Myocyte (in vitro differentiated cells): ENCODE data around the gene KRTAP6-2. TPM values are rescaled to one million over a fixed set of nuclear protein-coding genes. Genes with fewer than 3 reads are reported as not detected.

Experiments used
- DNase-seq: peaks from one replicate; pipeline ENCODE4 v3.0.0-alpha.2; 2012; ENCODE audit warnings: low read depth
- total RNA-seq: library from RNA; depleted of rRNA; stranded (reverse); fragments of >200 nt; gene quantifications from 2 replicates; pipeline ENCODE4 v1.2.3, GENCODE V29; 2014

The KRTAP6-2 gene
- total RNA-seq, 1 donor from 2014 or later, result not detected

DNA sequence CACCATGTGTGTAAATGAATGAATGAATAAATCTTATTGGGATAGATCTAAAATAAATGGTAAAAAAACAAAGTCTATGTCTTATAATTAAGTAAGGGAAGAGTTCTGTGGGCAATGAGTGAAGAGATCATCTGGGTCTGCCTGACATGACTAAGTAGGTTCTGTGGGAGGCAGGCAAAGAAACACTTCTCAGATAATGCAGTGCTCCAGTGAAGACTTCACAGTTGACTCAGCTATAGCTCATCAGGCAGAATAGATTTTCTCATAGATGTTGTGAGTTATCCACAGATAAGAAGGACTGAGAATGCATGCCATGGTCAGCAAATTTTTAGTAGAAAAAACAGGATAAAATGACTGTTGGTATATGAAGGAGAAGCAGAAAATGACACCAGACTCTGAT lies 20.9 kb downstream of the KRTAP6-2 start:
- no peak for DNase-seq

DNA sequence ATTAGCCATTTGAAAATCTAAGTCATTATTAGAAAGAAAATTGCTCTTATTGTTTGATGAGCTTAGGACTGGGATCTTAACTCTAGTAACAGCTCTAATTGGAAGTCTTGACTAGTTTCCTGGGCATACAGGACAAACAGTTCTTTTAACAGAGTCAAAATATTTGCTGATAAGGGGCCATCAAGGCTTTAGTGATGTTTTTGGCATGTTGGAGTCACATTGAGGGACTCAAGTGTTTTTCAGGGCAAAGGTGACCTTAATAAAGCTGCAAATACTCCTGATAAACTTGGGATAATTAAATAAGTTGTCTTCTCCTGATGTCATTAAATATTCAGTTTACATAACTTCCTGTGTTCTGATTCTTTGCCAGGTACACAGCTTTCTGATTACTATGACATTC lies 31.1 kb downstream of the KRTAP6-2 start:
- DNase-seq, result no peak

DNA sequence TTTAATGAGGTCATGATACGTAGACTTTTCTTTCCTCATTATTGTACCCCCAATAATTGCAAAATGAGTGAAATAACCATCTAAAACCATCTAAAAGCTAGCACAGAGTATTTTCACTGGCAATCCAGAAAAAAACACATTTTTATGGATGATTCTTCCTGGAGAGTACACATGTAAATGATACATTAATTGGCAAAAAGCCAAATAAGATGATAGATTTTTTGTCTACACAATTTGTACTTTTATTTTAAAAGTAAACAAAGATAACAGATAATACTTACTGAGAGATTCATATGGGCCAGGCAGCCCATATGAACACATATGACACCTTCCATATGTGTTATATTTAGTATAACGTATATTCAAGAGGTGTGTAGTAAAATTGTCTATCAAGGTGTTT lies 35.1 kb downstream of the KRTAP6-2 start:
- no peak for DNase-seq

DNA sequence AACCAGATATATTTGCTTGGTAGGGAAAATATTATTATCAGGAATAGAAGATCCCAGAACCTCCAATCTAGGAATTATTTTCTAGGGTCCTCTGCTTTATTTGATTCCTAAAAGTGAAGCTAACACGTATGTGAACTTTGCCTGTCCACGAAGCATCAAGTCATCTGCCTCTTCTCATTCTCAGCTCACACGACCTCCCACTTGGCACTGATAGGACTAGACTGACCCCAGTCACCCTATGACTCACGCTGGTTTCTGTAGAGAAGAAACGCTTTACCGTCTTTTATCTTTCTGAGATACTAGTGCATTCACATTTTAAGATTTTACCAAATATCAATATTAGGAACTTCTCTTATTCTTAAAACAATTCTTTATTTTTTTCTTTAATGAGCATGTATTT lies 35.6 kb downstream of the KRTAP6-2 start:
- no peak for DNase-seq

DNA sequence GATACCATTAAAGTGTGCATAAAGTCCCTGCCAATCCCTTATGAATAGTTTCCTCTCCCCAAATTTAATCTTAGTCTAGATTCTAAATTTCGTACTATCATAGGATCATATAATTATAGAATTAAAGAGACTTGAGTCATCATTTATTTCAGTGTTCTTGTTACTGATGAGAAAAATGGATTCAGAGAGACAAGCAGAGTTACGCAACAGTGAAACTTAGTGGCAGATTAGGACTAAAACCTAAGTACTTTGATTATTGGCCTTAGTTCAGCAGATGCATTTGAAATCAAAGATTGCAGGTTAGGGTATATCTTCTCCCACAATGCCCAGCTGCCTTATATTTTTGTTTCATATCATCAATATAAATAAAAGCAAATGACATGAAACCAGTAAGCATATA lies 36.7 kb downstream of the KRTAP6-2 start:
- no peak for DNase-seq

DNA sequence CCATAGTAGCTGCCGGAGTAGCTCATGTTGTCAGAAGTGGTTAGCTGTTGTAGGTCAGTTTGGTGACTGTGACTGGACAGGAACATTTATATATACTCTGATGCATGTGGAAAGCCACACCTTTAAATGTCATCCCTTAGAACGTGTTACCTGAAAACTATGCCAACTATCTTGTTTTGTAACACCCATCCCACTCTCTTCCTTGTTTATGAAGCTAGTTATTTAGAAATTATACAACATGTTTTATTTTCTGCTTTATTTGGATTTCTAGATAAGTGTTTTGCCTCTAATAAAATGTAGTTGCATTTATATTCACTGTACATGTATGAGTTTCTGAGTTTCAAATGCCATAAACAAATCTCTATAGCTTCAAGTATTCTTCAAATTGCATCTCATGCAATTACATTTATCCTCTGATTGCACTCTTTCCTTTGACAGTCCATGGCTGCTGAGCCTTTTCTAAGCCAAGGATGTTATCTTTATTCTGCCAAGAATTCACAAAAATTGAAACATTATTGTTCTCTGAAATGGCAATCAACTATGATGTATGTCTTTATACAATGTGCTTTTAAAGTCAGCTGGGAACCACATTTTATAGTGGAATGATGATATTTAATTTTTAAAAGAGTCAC lies 37.3 kb downstream of the KRTAP6-2 start, which contains the start of gene KRTAP19-7:
KRTAP19-7 (minus strand) TSS at position 51 of the 632 bp plus-strand sequence; CDS start at position 26, 25 bp downstream.
- no peak for DNase-seq

DNA sequence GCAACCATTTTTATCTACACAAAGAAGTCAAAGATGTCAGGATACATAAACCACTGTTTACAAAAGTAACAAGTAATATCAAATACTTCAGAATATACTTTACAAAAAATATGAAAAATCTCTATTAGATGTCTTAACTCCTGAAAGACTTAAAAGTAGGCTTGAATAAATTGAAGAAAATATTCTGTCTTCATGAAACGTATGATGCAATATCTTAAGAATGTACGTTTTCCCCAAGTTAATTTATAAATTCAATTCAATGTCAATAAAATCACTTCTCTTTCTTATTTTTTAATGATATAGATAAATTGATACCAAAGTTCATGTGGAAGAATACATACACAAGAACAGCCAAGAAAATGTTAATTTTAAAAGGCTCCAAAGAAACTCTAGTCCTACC lies 43.6 kb downstream of the KRTAP6-2 start:
- DNase-seq, result no peak

DNA sequence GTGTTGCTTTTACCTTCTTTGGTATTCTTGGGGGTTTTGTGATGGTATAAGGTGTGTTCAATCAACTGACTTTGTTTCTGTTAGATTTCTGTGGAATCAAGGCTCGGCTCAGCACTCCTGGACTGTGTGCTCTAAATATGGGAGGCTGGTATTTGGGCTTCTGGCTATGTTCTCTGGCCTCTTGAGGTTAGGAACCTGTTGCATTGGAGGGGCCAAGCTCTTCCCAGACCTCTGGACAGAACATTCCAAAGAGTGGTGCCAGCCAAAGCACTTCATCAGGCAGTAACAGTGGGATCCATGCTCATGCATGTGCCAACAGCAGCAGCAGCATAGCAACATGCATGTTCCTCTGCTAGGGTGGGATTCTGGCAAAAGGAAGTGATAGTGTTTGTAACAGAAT lies 45.9 kb downstream of the KRTAP6-2 start:
- DNase-seq, result no peak

Other genes starting within 250 kb of the KRTAP6-2 start
- gene KRTAP13-2, start 226.6 kb downstream of the KRTAP6-2 start, total RNA-seq, result not detected in 2 replicates
- not detected in 2 replicates for gene KRTAP13-1, start 202.9 kb downstream of the KRTAP6-2 start, total RNA-seq
- gene KRTAP13-3, start 173.0 kb downstream of the KRTAP6-2 start, total RNA-seq, result not detected in 2 replicates
- not detected in 2 replicates for gene KRTAP13-4, start 168.7 kb downstream of the KRTAP6-2 start, total RNA-seq
- not detected in 2 replicates for gene KRTAP15-1, start 158.6 kb downstream of the KRTAP6-2 start, total RNA-seq
- gene KRTAP19-1, start 118.5 kb downstream of the KRTAP6-2 start, total RNA-seq, result not detected in 2 replicates
- not detected in 2 replicates for gene KRTAP19-2, start 111.5 kb downstream of the KRTAP6-2 start, total RNA-seq
- not detected in 2 replicates for gene KRTAP19-3, start 106.9 kb downstream of the KRTAP6-2 start, total RNA-seq
- gene KRTAP19-4, start 101.7 kb downstream of the KRTAP6-2 start, total RNA-seq, result not detected in 2 replicates
- not detected in 2 replicates for gene KRTAP19-5, start 96.8 kb downstream of the KRTAP6-2 start, total RNA-seq
- not detected in 2 replicates for gene KRTAP19-6, start 57.0 kb downstream of the KRTAP6-2 start, total RNA-seq
- not detected in 2 replicates for gene KRTAP19-7, start 37.6 kb downstream of the KRTAP6-2 start, total RNA-seq
- gene KRTAP22-2, start 8.5 kb downstream of the KRTAP6-2 start, total RNA-seq, result not detected in 2 replicates
- not detected in 2 replicates for gene KRTAP6-3, start 6.5 kb downstream of the KRTAP6-2 start, total RNA-seq
- not detected in 2 replicates for gene KRTAP22-1, start 2.2 kb upstream of the KRTAP6-2 start, total RNA-seq
- not detected in 2 replicates for gene KRTAP6-1, start 15.0 kb upstream of the KRTAP6-2 start, total RNA-seq
- gene KRTAP20-1, start 17.5 kb upstream of the KRTAP6-2 start, total RNA-seq, result not detected in 2 replicates
- gene KRTAP20-4, start 21.7 kb upstream of the KRTAP6-2 start, total RNA-seq, result not detected in 2 replicates
- gene KRTAP20-2, start 36.3 kb upstream of the KRTAP6-2 start, total RNA-seq, result not detected in 2 replicates
- gene KRTAP20-3, start 44.0 kb upstream of the KRTAP6-2 start, total RNA-seq, result not detected in 2 replicates
- not detected in 2 replicates for gene KRTAP21-3, start 119.9 kb upstream of the KRTAP6-2 start, total RNA-seq
- not detected in 2 replicates for gene KRTAP21-2, start 148.4 kb upstream of the KRTAP6-2 start, total RNA-seq
- gene KRTAP21-1, start 156.5 kb upstream of the KRTAP6-2 start, total RNA-seq, result not detected in 2 replicates
- gene KRTAP8-1, start 214.4 kb upstream of the KRTAP6-2 start, total RNA-seq, result not detected in 2 replicates
- gene KRTAP7-1, start 230.9 kb upstream of the KRTAP6-2 start, total RNA-seq, result not detected in 2 replicates